ENCODE results near the gene PAX5. TPM values are rescaled to one million over a fixed set of nuclear protein-coding genes. Genes with fewer than 3 reads are reported as not detected.

The PAX5 gene
- total RNA-seq, 1 donor from 2014 or later = not detected

GRCh38 chr9:36937346-36937745 lies 96.7 kb downstream of the PAX5 start:
- no peak for DNase-seq (ENCODE audit: low read depth)
- peaks cover 22% of the 10 kb centered on the region for H3K27me3 ChIP-seq (ENCODE audit: control insufficient read depth, insufficient read depth, low read length)
- H3K4me3 ChIP-seq (ENCODE audit: low read depth, low read length) = no peak overlapping the region
- H3K36me3 ChIP-seq (ENCODE audit: control insufficient read depth, insufficient read depth, low read length) = no peaks in the 10 kb centered on the region
- no peak for TF ChIP-seq CTCF (IDR thresholded peaks at IDR 0.05; ENCODE audit: insufficient read depth, low read length, poor library complexity, severe bottlenecking)

- Histone ChIP-seq H3K36me3 (ENCODE audit: control insufficient read depth, insufficient read depth, low read length) (no peaks in the 10 kb centered on the region), H3K27me3 (ENCODE audit: control insufficient read depth, insufficient read depth, low read length) (peaks cover 22% of the 10 kb centered on the region), H3K4me3 (ENCODE audit: low read depth, low read length) (no peak overlapping the region)
- DNase-seq (ENCODE audit: low read depth) = no peak
- TF ChIP-seq CTCF (IDR thresholded peaks at IDR 0.05; ENCODE audit: insufficient read depth, low read length, poor library complexity, severe bottlenecking) = no peak
Measured at GRCh38 chr9:36936498-36936831, 97.6 kb downstream of the PAX5 start.

GRCh38 chr9:36935768-36936497 lies 98.1 kb downstream of the PAX5 start:
- TF ChIP-seq CTCF (IDR thresholded peaks at IDR 0.05; ENCODE audit: insufficient read depth, low read length, poor library complexity, severe bottlenecking) = no peak
- H3K36me3 ChIP-seq (ENCODE audit: control insufficient read depth, insufficient read depth, low read length) = no peaks in the 10 kb centered on the region
- no peak for DNase-seq (ENCODE audit: low read depth)

GRCh38 chr9:36935332-36935731 lies 98.7 kb downstream of the PAX5 start:
- Histone ChIP-seq H3K4me3 (ENCODE audit: low read depth, low read length) (no peak overlapping the region), H3K27me3 (ENCODE audit: control insufficient read depth, insufficient read depth, low read length) (peaks cover 17% of the 10 kb centered on the region), H3K36me3 (ENCODE audit: control insufficient read depth, insufficient read depth, low read length) (no peaks in the 10 kb centered on the region)
- no peak for DNase-seq (ENCODE audit: low read depth)
- no peak for TF ChIP-seq CTCF (IDR thresholded peaks at IDR 0.05; ENCODE audit: insufficient read depth, low read length, poor library complexity, severe bottlenecking)

More at GRCh38 chr9:36935768-36936497, 98.1 kb downstream of the PAX5 start:
- H3K4me3 ChIP-seq (ENCODE audit: low read depth, low read length) = no peak overlapping the region
- peaks cover 22% of the 10 kb centered on the region for H3K27me3 ChIP-seq (ENCODE audit: control insufficient read depth, insufficient read depth, low read length)

GRCh38 chr9:36934478-36935065 lies 99.5 kb downstream of the PAX5 start:
- no peaks in the 10 kb centered on the region for H3K36me3 ChIP-seq (ENCODE audit: control insufficient read depth, insufficient read depth, low read length)
- H3K4me3 ChIP-seq (ENCODE audit: low read depth, low read length) = no peak overlapping the region
- DNase-seq (ENCODE audit: low read depth) = no peak
- peaks cover 11% of the 10 kb centered on the region for H3K27me3 ChIP-seq (ENCODE audit: control insufficient read depth, insufficient read depth, low read length)
- no peak for TF ChIP-seq CTCF (IDR thresholded peaks at IDR 0.05; ENCODE audit: insufficient read depth, low read length, poor library complexity, severe bottlenecking)
